MG63 (cell line): ENCODE results near the gene C7. TPM values are rescaled to one million over a fixed set of nuclear protein-coding genes. Genes with fewer than 3 reads are reported as not detected.
A peak's percentile ranks its signal among the peaks of the same experiment; 100 is the strongest.
"Not testable (repeated sequence)": the region's sequence is repeated elsewhere in the genome, so short reads cannot be mapped to it uniquely, and the experiment has no call there.

ENCODE experiments used
- DNase-seq: peaks from one replicate; pipeline ENCODE4 v3.0.0-alpha.2; 2020
- H3K27me3 ChIP-seq: fragments of 250-450 bp; sonication (Bioruptor Pico); 2 replicates; pipeline ENCODE4 v1.5.1; 2020; ENCODE audit warnings: mild to moderate bottlenecking, moderate library complexity
- H3K36me3 ChIP-seq: fragments of 250-450 bp; sonication (Bioruptor Pico); 2 replicates; pipeline ENCODE4 v1.5.1; 2020; ENCODE audit warnings: mild to moderate bottlenecking, moderate library complexity
- H3K4me3 ChIP-seq: fragments of 250-450 bp; sonication (Bioruptor Pico); 2 replicates; pipeline ENCODE4 v1.5.1; 2020; ENCODE audit warnings: mild to moderate bottlenecking, moderate library complexity
- H3K9me3 ChIP-seq: fragments of 250-450 bp; sonication (Bioruptor Pico); 2 replicates; pipeline ENCODE4 v1.5.1; 2020; ENCODE audit warnings: mild to moderate bottlenecking, moderate library complexity
- total RNA-seq: library from RNA; depleted of rRNA; stranded (reverse); fragments of >200 nt; shearing (Covaris generic); gene quantifications from 2 replicates; pipeline ENCODE4 v1.2.3, GENCODE V29; 2014; ENCODE audit warnings: low replicate concordance; rRNA removed

Gene C7
- not detected in 2 replicates for total RNA-seq

- DNase-seq, result no peak
- Histone ChIP-seq H3K4me3 (no peak within 1 kb of the TSS), H3K36me3 (no peaks in the 10 kb centered on the region), H3K9me3 (no peaks in the 10 kb centered on the region; the same call in 1 of the 2 replicates), H3K27me3 (no peaks in the 10 kb centered on the region; the same call in 1 of the 2 replicates)
These were observed at the start of gene C7 for GRCh38 chr5:40909264-40909663. Gene C7, plus strand, starts transcription at chr5:40909497. Its CDS starts 114 bp downstream, at chr5:40909611.

GRCh38 chr5:40860711-40861110 lies 48.6 kb upstream of the C7 start:
- no peak for DNase-seq
- H3K27me3 ChIP-seq, result no peaks in the 10 kb centered on the region
- H3K4me3 ChIP-seq, result no peak overlapping the region
- no peaks in the 10 kb centered on the region for H3K36me3 ChIP-seq
- H3K9me3 ChIP-seq, result no peaks in the 10 kb centered on the region

GRCh38 chr5:40865004-40865403 lies 44.3 kb upstream of the C7 start:
- not testable (repeated sequence) for DNase-seq, H3K36me3 ChIP-seq, H3K27me3 ChIP-seq, H3K4me3 ChIP-seq, H3K9me3 ChIP-seq

DNA sequence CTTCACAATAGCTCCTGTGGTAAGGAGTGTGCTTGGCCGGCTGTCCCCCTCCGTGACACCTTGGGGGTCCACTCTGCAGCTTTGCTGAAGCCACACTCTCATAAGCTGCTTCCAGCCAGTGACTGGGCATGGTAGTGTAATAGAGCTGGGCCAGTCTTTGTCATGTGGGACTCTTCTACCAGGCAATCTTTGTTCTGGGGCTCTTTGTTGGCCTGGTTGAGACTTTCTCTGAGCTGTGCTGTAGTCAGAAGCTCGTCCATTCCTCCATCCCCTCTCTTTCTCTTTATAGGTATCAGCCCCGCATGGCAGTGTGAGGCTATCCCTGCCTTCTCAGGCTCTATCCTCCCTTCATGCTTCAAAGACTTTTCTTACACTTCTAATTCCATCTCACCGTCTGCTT lies 42.5 kb upstream of the C7 start:
- no peak overlapping the region for H3K4me3 ChIP-seq
- H3K27me3 ChIP-seq, result no peaks in the 10 kb centered on the region
- H3K36me3 ChIP-seq, result no peaks in the 10 kb centered on the region
- no peak for DNase-seq
- H3K9me3 ChIP-seq, result no peaks in the 10 kb centered on the region

- no peaks in the 10 kb centered on the region; the same call in 1 of the 2 replicates for H3K9me3 ChIP-seq
- H3K27me3 ChIP-seq, result no peaks in the 10 kb centered on the region
- H3K36me3 ChIP-seq, result no peaks in the 10 kb centered on the region
- no peak for DNase-seq
- H3K4me3 ChIP-seq, result no peak overlapping the region
These were observed 39.9 kb upstream of the C7 start for GRCh38 chr5:40869384-40869783.

GRCh38 chr5:40871177-40871576 lies 38.1 kb upstream of the C7 start:
- no peaks in the 10 kb centered on the region for H3K27me3 ChIP-seq
- peak; percentile 31 for DNase-seq
- H3K4me3 ChIP-seq, result no peak overlapping the region
- no peaks in the 10 kb centered on the region; the same call in 1 of the 2 replicates for H3K9me3 ChIP-seq
- H3K36me3 ChIP-seq, result no peaks in the 10 kb centered on the region

DNA sequence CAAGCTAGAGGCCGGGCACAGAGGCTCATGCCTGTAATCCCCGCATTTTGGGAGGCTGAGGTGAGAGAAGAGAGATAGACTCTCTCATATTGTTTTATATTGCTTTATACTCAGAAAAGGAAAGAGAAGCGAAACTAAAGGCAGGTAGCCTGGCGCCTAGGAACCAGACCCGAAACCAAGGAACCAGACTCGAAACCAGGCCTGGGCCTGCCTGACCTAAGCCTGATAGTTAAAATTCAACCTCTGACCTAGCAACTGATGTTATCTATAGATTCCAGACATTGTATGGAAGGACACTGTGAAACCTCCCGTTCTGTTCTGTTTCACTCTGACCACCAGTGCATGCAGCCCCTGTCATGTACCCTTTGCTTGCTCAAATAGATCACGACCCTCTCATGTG lies 37.0 kb upstream of the C7 start:
- DNase-seq, H3K27me3 ChIP-seq, H3K4me3 ChIP-seq, H3K36me3 ChIP-seq, H3K9me3 ChIP-seq: not testable (repeated sequence)

DNA sequence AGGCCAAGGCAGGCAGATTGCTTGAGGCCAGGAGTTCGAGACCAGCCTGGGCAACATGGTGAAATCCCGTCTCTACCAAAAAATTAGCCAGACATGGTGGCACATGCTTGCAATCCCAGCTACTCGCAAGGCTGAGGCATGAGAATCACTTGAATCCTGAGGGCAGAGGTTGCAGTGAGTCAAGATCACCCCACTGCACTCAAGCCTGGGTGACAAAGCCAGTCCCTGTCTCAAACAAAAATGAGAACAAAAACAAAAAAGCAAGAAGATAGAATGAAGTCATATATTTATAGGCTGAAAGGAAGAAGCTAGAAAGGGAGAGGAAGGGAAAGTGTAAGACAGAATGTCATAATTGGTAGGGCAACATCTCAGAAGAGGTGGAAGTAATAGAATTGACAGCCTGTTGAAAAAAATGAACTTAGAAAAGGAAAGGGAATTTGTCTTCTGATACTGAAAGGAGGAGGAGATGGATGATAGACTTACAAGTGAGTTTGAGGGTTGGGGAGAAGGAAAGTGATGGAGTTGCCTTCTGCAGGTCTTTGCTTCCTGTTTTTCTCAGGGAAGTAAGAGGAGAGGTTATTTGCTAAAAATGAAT lies 35.9 kb upstream of the C7 start:
- Histone ChIP-seq H3K9me3 (peaks cover 4% of the 10 kb centered on the region; the same call in 1 of the 2 replicates), H3K36me3 (no peaks in the 10 kb centered on the region), H3K4me3 (no peak overlapping the region), H3K27me3 (no peaks in the 10 kb centered on the region)
- no peak for DNase-seq

- Histone ChIP-seq H3K4me3 (no peak overlapping the region), H3K36me3 (no peaks in the 10 kb centered on the region), H3K27me3 (no peaks in the 10 kb centered on the region), H3K9me3 (peaks cover 4% of the 10 kb centered on the region; the same call in 1 of the 2 replicates)
- no peak for DNase-seq
These were observed 33.3 kb upstream of the C7 start for GRCh38 chr5:40875958-40876357.

- H3K27me3 ChIP-seq, result no peaks in the 10 kb centered on the region
- no peak for DNase-seq
- H3K36me3 ChIP-seq, result no peaks in the 10 kb centered on the region
- no peak overlapping the region for H3K4me3 ChIP-seq
- peaks cover 12% of the 10 kb centered on the region for H3K9me3 ChIP-seq
These were observed 31.8 kb upstream of the C7 start for GRCh38 chr5:40877371-40877988.

DNA sequence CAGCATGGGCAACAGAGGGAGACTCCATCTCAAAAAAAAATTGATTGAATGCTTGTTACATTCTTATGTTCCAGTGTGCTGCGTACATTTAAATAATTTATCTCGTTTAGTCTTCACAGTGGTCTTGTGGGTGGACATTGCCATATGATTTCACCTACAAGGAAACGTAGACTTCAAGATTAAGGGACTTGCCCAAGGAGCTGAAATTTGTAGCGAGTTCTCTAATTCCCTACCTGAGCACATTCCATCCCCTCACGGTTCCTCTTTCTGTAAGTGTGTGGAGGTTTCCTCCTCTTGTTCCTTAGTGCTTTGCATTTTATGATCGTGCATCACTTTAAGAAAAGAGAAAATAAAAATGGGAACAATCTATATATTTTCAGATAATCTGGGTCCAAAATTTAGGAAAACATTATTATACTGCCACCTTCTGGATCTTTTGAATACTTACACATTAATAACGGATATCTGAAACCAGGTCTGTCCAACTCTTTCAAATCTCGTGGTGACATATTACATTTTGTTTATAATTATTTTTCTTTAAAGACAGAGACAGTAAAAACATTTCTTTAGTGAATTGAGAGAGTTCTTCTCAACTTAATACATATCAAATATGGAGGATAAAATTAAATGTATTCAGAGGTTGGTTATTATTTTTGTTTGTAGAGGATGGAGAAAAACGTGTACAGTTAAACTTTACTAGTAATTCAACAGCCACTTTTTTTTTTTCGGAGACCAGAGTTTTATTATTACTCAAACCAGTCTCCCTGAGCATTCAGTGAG lies 29.9 kb upstream of the C7 start:
- H3K9me3 ChIP-seq, result peaks cover 14% of the 10 kb centered on the region
- H3K27me3 ChIP-seq, result no peaks in the 10 kb centered on the region
- no peaks in the 10 kb centered on the region for H3K36me3 ChIP-seq
- no peak overlapping the region for H3K4me3 ChIP-seq
- no peak for DNase-seq

- H3K4me3 ChIP-seq, result no peak overlapping the region
- no peaks in the 10 kb centered on the region for H3K27me3 ChIP-seq
- peaks cover 10% of the 10 kb centered on the region for H3K9me3 ChIP-seq
- DNase-seq, result no peak
- no peaks in the 10 kb centered on the region for H3K36me3 ChIP-seq
These were observed 27.0 kb upstream of the C7 start for GRCh38 chr5:40882291-40882690.

DNA sequence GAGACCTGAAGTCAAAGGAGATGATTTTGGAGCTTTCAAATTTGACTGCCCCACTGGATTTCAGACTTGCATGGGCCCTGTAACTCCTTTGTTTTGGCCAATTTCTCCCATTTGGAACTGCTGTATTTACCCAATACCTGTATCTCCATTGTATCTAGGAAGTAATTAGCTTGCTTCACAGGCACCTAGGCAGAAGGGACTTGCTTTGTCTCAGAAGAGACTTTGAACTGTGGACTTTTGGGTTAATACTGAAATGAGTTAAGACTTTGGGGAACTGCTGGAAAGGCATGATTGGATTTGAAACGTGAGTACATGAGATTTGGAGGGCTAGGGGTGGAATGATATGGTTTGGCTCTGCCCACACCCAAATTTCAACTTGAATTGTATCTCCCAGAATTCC lies 26.2 kb upstream of the C7 start:
- not testable (repeated sequence) for H3K27me3 ChIP-seq, H3K4me3 ChIP-seq, H3K36me3 ChIP-seq, DNase-seq, H3K9me3 ChIP-seq

GRCh38 chr5:40895440-40896425 lies 13.6 kb upstream of the C7 start:
- H3K4me3 ChIP-seq, DNase-seq, H3K36me3 ChIP-seq, H3K27me3 ChIP-seq, H3K9me3 ChIP-seq: not testable (repeated sequence)

DNA sequence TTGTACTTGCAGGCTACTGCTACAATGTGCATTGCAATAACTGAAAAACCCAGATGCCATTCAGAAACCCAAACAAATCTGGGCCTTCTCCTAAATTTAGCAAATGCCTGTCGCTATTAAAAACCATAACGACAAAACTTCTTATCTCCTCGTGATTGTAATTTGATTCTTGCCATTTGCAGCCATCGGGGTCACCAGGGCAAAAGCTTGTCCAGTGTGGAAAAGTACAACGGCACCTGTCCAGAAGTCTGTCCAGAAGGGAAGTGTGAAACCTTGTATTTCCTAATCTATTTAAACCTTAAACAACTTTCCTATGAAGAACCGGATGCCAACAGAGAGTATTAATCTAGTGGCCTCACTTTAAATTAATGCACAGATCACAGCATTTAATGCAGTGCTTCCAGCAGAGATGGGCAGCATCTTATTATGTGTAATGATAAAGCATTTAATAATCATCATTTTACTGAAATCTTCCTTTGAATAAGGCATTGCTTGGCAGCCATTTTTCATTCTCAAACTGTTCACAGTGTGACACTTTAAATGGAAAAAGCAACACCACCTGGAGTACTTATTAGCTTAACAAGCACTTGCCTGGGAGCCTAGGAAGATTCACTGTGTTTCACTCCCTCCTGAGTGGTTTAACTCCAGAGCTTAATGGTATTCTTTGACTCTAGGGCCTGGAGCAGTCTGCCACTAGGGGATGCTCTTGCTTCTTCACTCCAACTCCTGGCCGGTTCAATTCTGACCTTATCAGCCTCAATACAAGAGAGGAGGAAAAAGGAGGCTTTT lies 4.9 kb upstream of the C7 start:
- peak; percentile 51 for DNase-seq
- no peaks in the 10 kb centered on the region; the same call in 1 of the 2 replicates for H3K27me3 ChIP-seq
- H3K9me3 ChIP-seq, result no peaks in the 10 kb centered on the region; the same call in 1 of the 2 replicates
- no peak overlapping the region for H3K4me3 ChIP-seq
- no peaks in the 10 kb centered on the region for H3K36me3 ChIP-seq

- DNase-seq, result no peak
- H3K27me3 ChIP-seq, result no peaks in the 10 kb centered on the region; the same call in 1 of the 2 replicates
- H3K36me3 ChIP-seq, result no peaks in the 10 kb centered on the region
- H3K4me3 ChIP-seq, result no peak overlapping the region
- H3K9me3 ChIP-seq, result no peaks in the 10 kb centered on the region
These were observed 4.3 kb upstream of the C7 start for GRCh38 chr5:40904994-40905306.
